H1 (cell line): ENCODE data around the gene PPP1CA. TPM values are rescaled to one million over a fixed set of nuclear protein-coding genes. Genes with fewer than 3 reads are reported as not detected.

Source experiments
- CTCF ChIA-PET: fragments of 300-600 bp; sonication (Branson Sonifier 250); formaldehyde crosslinking; loops from one replicate; lab custom pipeline; 2021; ENCODE audit not compliant: partially characterized antibody; lab: Charles Lee
- POLR2A ChIA-PET: fragments of 300-600 bp; sonication (Branson Sonifier 250); formaldehyde crosslinking; loops from one replicate; lab custom pipeline; 2021; ENCODE audit warnings: inconsistent platforms; ENCODE audit not compliant: partially characterized antibody; lab: Charles Lee
- DNase-seq, 2 experiments: peaks; one replicate each; pipeline versions ENCODE4 v3.0.0 to v3.0.0-alpha.2; 2010 to 2022; ENCODE audit warnings: low spot score in 2 of 2, low read depth in 1 of 2, mixed read lengths in 1 of 2
- FAIRE-seq: peaks from 2 replicates; lab custom pipeline; 2011; peaks lifted over from hg19 to GRCh38; lab: Jason Lieb, UNC
- H2AFZ ChIP-seq: 2 replicates; pipeline ENCODE4 v1.8.1; 2012; ENCODE audit warnings: low read length, inconsistent platforms
- H2AK5ac ChIP-seq: 2 replicates; pipeline ENCODE4 v1.6.1; 2013; ENCODE audit warnings: low read depth, low read length
- H2BK120ac ChIP-seq: replicated peaks from 2 replicates; pipeline ENCODE3; 2013; ENCODE audit warnings: low read depth, low read length, inconsistent platforms
- H2BK12ac ChIP-seq: 2 replicates; pipeline ENCODE4 v1.6.1; 2013; ENCODE audit warnings: low read depth, low read length
- H2BK15ac ChIP-seq: 2 replicates; pipeline ENCODE4 v1.6.1; 2013; ENCODE audit warnings: low read length
- H2BK20ac ChIP-seq: 2 replicates; pipeline ENCODE4 v1.6.1; 2013; ENCODE audit warnings: low read length
- H2BK5ac ChIP-seq: 2 replicates; pipeline ENCODE4 v1.6.1; 2013; ENCODE audit warnings: low read depth, low read length
- H3K14ac ChIP-seq: 2 replicates; pipeline ENCODE4 v1.6.1; 2013; ENCODE audit warnings: inconsistent platforms; ENCODE audit not compliant: insufficient read length
- H3K18ac ChIP-seq: 2 replicates; pipeline ENCODE4 v1.6.1; 2013; ENCODE audit warnings: low read length; ENCODE audit errors: extremely low read depth
- H3K23ac ChIP-seq: 2 replicates; pipeline ENCODE4 v1.6.1; 2013; ENCODE audit warnings: inconsistent platforms; ENCODE audit not compliant: insufficient read length
- H3K23me2 ChIP-seq: 2 replicates; pipeline ENCODE4 v1.6.1; 2013; ENCODE audit warnings: low read depth, low read length
- H3K27ac ChIP-seq: 2 replicates; pipeline ENCODE4 v1.6.1; 2011; ENCODE audit warnings: low read depth, low read length, inconsistent platforms
- H3K27me3 ChIP-seq, 4 experiments: replicated peaks in 1 of 4; 1 replicate in 1 of 4; 2 replicates in 3 of 4; pipeline versions ENCODE4 v1.6.1 to v1.8.1; 2011 to 2013; ENCODE audit warnings: low read length in 3 of 4, mild to moderate bottlenecking in 3 of 4, inconsistent platforms in 2 of 4, mixed read lengths in 2 of 4, moderate library complexity in 1 of 4; ENCODE audit not compliant: control insufficient read depth in 3 of 4, insufficient read depth in 3 of 4; ENCODE audit errors: extremely low read depth in 1 of 4
- H3K36me3 ChIP-seq, 4 experiments: 2 replicates each; pipeline versions ENCODE4 v1.6.1 to v1.8.1; 2011 to 2013; ENCODE audit warnings: mild to moderate bottlenecking in 4 of 4, low read length in 3 of 4, moderate library complexity in 2 of 4, control low read depth in 1 of 4, inconsistent platforms in 1 of 4; ENCODE audit not compliant: insufficient read depth in 4 of 4, control insufficient read depth in 2 of 4
- H3K4ac ChIP-seq: replicated peaks from 2 replicates; pipeline ENCODE3; 2013; ENCODE audit warnings: low read length, low read depth, mixed read lengths, inconsistent platforms; ENCODE audit not compliant: insufficient read length
- H3K4me1 ChIP-seq, 4 experiments: replicated peaks in 1 of 4; 1 replicate in 1 of 4; 2 replicates in 3 of 4; pipeline versions ENCODE4 v1.6.1 to v1.8.1; 2011 to 2013; ENCODE audit warnings: low read length in 3 of 4, inconsistent platforms in 2 of 4, mixed read lengths in 1 of 4; ENCODE audit not compliant: insufficient read depth in 4 of 4, control insufficient read depth in 3 of 4
- H3K4me2 ChIP-seq, 2 experiments: 2 replicates each; pipeline versions ENCODE4 v1.6.1 to v1.8.1; 2011 to 2013; ENCODE audit warnings: low read depth in 2 of 2, low read length in 2 of 2, control low read depth in 1 of 2, inconsistent platforms in 1 of 2, mild to moderate bottlenecking in 1 of 2; ENCODE audit not compliant: insufficient read depth in 1 of 2
- H3K4me3 ChIP-seq, 4 experiments: fragments of 200-600, 300-600 bp in 1 of 4; sonication (generic), shearing (Covaris generic), sonication (Bioruptor Twin) in 1 of 4; 2 replicates each; pipeline versions ENCODE4 v1.5.1 to v1.8.1; 2011 to 2016; ENCODE audit warnings: low read length in 4 of 4, low read depth in 3 of 4, control low read depth in 2 of 4, inconsistent platforms in 2 of 4, mild to moderate bottlenecking in 2 of 4, mixed read lengths in 1 of 4, moderate library complexity in 1 of 4; ENCODE audit not compliant: insufficient read depth in 2 of 4; ENCODE audit errors: extremely low read depth in 1 of 4
- H3K56ac ChIP-seq: replicated peaks from 2 replicates; pipeline ENCODE3; 2013; ENCODE audit warnings: low read depth, mild to moderate bottlenecking, mixed read lengths, low read length, inconsistent platforms; ENCODE audit not compliant: insufficient read length
- H3K79me1 ChIP-seq: 2 replicates; pipeline ENCODE4 v1.6.1; 2013; ENCODE audit warnings: low read depth, low read length, control low read depth
- H3K79me2 ChIP-seq, 2 experiments: 2 replicates each; pipeline versions ENCODE4 v1.6.1 to v1.8.1; 2012 to 2013; ENCODE audit warnings: low read length in 2 of 2, mild to moderate bottlenecking in 2 of 2, inconsistent platforms in 1 of 2; ENCODE audit not compliant: insufficient read depth in 2 of 2, control insufficient read depth in 1 of 2
- H3K9ac ChIP-seq, 4 experiments: replicated peaks in 1 of 4; 1 replicate in 1 of 4; 2 replicates in 3 of 4; pipeline versions ENCODE4 v1.6.1 to v1.8.1; 2011 to 2013; ENCODE audit warnings: low read depth in 3 of 4, low read length in 3 of 4, control low read depth in 2 of 4, mild to moderate bottlenecking in 2 of 4, moderate library complexity in 2 of 4, inconsistent platforms in 1 of 4; ENCODE audit errors: extremely low read depth in 1 of 4
- H3K9me3 ChIP-seq, 2 experiments: 2 replicates each; pipeline versions ENCODE4 v1.6.1 to v1.8.1; 2012 to 2013; ENCODE audit warnings: mild to moderate bottlenecking in 2 of 2, moderate library complexity in 2 of 2, control low read depth in 1 of 2, inconsistent platforms in 1 of 2, low read depth in 1 of 2, low read length in 1 of 2, mixed read lengths in 1 of 2; ENCODE audit not compliant: insufficient read depth in 2 of 2
- H4K20me1 ChIP-seq, 2 experiments: replicated peaks in 1 of 2; 2 replicates each; pipeline versions ENCODE3 to v1.8.1; 2011 to 2013; ENCODE audit warnings: inconsistent platforms in 2 of 2, low read length in 2 of 2, mild to moderate bottlenecking in 1 of 2; ENCODE audit not compliant: insufficient read depth in 2 of 2, control insufficient read depth in 1 of 2
- H4K5ac ChIP-seq: 2 replicates; pipeline ENCODE4 v1.6.1; 2013; ENCODE audit warnings: low read length, low read depth, mixed read lengths, inconsistent platforms; ENCODE audit not compliant: insufficient read length
- H4K8ac ChIP-seq: 2 replicates; pipeline ENCODE4 v1.8.0; 2013; ENCODE audit warnings: mild to moderate bottlenecking, moderate library complexity, low read length, inconsistent platforms; ENCODE audit not compliant: insufficient read depth; ENCODE audit errors: extremely low read depth
- H4K91ac ChIP-seq: replicated peaks from 2 replicates; pipeline ENCODE3; 2013; ENCODE audit warnings: low read length, mixed read lengths, inconsistent platforms; ENCODE audit not compliant: insufficient read length
- BACH1 ChIP-seq: IDR thresholded peaks from 2 replicates; pipeline ENCODE4 v1.6.1; 2012; ENCODE audit warnings: low read length, improper control_type of control experiment
- BRCA1 ChIP-seq: IDR thresholded peaks from 2 replicates; pipeline ENCODE4 v1.6.1; 2012; ENCODE audit warnings: low read depth, low read length, improper control_type of control experiment
- CHD1 ChIP-seq: IDR thresholded peaks from 2 replicates; pipeline ENCODE4 v1.6.1; 2012; ENCODE audit warnings: low read depth, low read length, improper control_type of control experiment
- KDM1A ChIP-seq: fragments of 200-600, 300-600 bp; sonication (generic); IDR thresholded peaks from 2 replicates; pipeline ENCODE4 v1.7.1; 2016; ENCODE audit warnings: mild to moderate bottlenecking, low read length, borderline replicate concordance
- KDM5A ChIP-seq: fragments of 200-600 bp; IDR thresholded peaks from 2 replicates; pipeline ENCODE4 v1.7.1; 2012; ENCODE audit warnings: mild to moderate bottlenecking, low read length, inconsistent platforms, mixed read lengths
- SP2 ChIP-seq: IDR thresholded peaks from 2 replicates; pipeline ENCODE4 v1.6.1; 2012; ENCODE audit warnings: mild to moderate bottlenecking, low read length, inconsistent platforms
- TAF1 ChIP-seq: IDR thresholded peaks from 2 replicates; pipeline ENCODE4 v1.6.1; 2011; ENCODE audit warnings: mild to moderate bottlenecking, low read depth, low read length
- TAF7 ChIP-seq: optimal IDR thresholded peaks from 2 replicates; pipeline ENCODE3; 2011; ENCODE audit warnings: low read depth, mild to moderate bottlenecking, inconsistent platforms, low read length, moderate library complexity, borderline replicate concordance
- YY1 ChIP-seq: IDR thresholded peaks from 2 replicates; pipeline ENCODE4 v1.6.1; 2011; ENCODE audit warnings: low read depth, mild to moderate bottlenecking, low read length
- WGBS, 2 experiments: shearing (Covaris generic) in 1 of 2; methylation state at CpG; one replicate each; pipeline versions ENCODE4 v1.1.6 to v1.1.7; 2013 to 2015; ENCODE audit warnings: low lambda C conversion rate in 2 of 2, mixed read lengths in 2 of 2, inconsistent platforms in 1 of 2, low coverage in 1 of 2, missing lambda C conversion rate in 1 of 2; ENCODE audit not compliant: insufficient replicate concordance in 2 of 2, insufficient coverage in 1 of 2, insufficient read length in 1 of 2; ENCODE audit errors: extremely low coverage in 1 of 2, missing lambda C conversion rate in 1 of 2; 5-methylcytosine and 5-hydroxymethylcytosine counted together
- polyA plus RNA-seq, 7 experiments: library from polyadenylated mRNA; depleted of rRNA in 3 of 7; stranded (reverse) in 5 of 7; unstranded in 2 of 7; fragments of >200 nt in 5 of 7; fragments of 200-250 nt in 2 of 7; gene quantifications; 1 replicate in 5 of 7; 2 replicates in 1 of 7; 4 replicates in 1 of 7; pipeline versions ENCODE4 v1.2.1 to v1.2.3, GENCODE V29; 2011 to 2013; ENCODE audit warnings: missing spikeins in 2 of 7, mixed read lengths in 2 of 7
- total RNA-seq: library from RNA; stranded (reverse); fragmentation: NEBNext Ultra II Directional; extraction: Animal tissue kit (Norgen Biotek cat#: 25700); gene quantifications from 2 replicates; pipeline ENCODE4 v1.2.1, GENCODE V29; 2021
- TF ChIP-seq, protein P1 (sequence below): IDR thresholded peaks from 2 replicates; pipeline ENCODE4 v1.6.1; 2011; ENCODE audit warnings: low read length, improper control_type of control experiment

PPP1CA gene
- total and polyA plus RNA-seq, 2 of the 8 experiments (the other 6 are each of a cell fraction or from before 2014, with no cell fraction given) = 198 to 359 TPM

DNA sequence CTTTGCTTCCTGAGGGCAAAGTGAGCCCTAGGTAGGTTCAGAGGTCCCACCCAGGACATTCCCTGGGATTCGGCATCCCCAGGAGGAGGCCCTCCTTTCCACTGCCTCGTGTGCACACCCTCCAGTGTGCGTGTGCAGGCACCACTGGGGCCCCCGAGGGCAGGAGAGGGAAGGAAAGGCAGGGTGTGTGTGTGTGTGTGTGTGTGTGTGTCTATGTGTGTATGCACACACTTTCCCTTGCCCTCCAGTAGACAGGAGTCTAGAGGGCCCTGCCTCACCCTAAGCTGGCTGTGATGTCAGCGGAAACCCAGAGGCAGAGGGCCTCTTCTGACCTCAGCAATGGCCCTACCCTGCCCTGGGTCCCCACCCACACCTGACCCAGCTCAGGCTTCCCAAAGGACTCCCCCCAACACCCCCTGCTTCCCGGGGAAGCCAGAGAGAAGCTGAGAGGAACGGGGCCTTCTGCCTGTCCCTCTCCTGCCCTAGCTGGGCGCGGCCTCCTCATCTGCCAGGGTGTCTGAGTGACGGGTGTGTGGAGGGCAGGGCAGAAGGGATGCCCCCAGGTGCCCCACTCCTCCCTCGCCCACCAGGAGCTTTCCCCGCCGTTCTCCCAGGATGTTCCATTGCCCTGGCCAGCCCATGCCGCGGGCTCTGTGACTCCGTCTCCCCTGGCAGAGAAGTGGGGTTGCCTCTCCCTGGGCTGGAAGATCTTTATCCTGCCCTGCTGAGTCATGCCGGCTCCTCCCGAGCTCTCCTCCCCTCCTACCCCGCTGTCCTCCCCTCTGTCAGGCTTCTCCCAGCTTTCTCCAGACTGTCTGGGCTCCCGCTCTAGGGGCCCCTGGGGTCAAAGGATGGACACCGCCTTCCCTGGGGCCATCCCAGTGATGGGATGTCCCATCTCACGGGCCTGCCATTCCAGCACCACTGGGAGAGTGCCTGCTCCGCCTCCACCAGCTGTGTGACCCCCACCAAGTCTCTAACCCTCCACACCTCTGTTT is 22.3 kb downstream of the PPP1CA start:
- no peak overlapping the region for H2BK120ac ChIP-seq
- no peaks in the 10 kb centered on the region for H3K79me2 ChIP-seq
- no peak overlapping the region for H3K14ac ChIP-seq
- H2BK15ac ChIP-seq = no peak overlapping the region
- H2AK5ac ChIP-seq = 0 out of 2 replicates have a peak overlapping the region, but pooled peaks have one; percentile 24
- no peaks in the 10 kb centered on the region for H3K36me3 ChIP-seq
- ChIA-PET POLR2A (interaction anchor here (0.6 to 3.1 kb wide), 5 partner anchors 8 to 1028 kb away, joined by 3 to 6 read pairs (median 3); no protein-coding TSS in a partner anchor), CTCF (interaction anchor here (0.6 to 34.8 kb wide), 14 partner anchors 8 to 117 kb away, joined by 3 to 1305 read pairs (median 7); partner anchors contain the start of genes POLD4, PPP1CA, RAD9A and TBC1D10C)
- peaks cover 11% of the 10 kb centered on the region; the same call in 1 of the 2 replicates for H3K23me2 ChIP-seq
- H3K9ac ChIP-seq = no peak overlapping the region
- H3K9me3 ChIP-seq = no peaks in the 10 kb centered on the region
- H3K56ac ChIP-seq = no peak overlapping the region
- H4K20me1 ChIP-seq = peaks cover 2% of the 10 kb centered on the region in 2 experiments
- peak overlapping the region; percentile 27 for H4K91ac ChIP-seq
- no peak overlapping the region for H3K4ac ChIP-seq
- H3K4me3 ChIP-seq = no peak overlapping the region; a peak in 1 of 8 replicates
- no peaks in the 10 kb centered on the region for H3K79me1 ChIP-seq
- H3K27ac ChIP-seq = no peak overlapping the region
- H3K4me2 ChIP-seq = no peak overlapping the region
- H2AFZ ChIP-seq = no peak overlapping the region
- no peak overlapping the region for H4K8ac ChIP-seq
- 0 out of 2 replicates have a peak overlapping the region, but pooled peaks have one; percentile 18 for H2BK20ac ChIP-seq
- H3K18ac ChIP-seq = peak overlapping the region; percentile 56
- 80% methylated on average over 22 of the region's 23 CpGs; no CpG with 5 or more reads in 1 of the 2 experiments for WGBS, 2 experiments
- FAIRE-seq (no peak), DNase-seq (no peak)
- H2BK12ac ChIP-seq = peak overlapping the region; percentile 39; the same call in 1 of the 2 replicates
- no peak overlapping the region for H3K23ac ChIP-seq
- H2BK5ac ChIP-seq = 0 out of 2 replicates have a peak overlapping the region, but pooled peaks have one; percentile 16
- H3K4me1 ChIP-seq = peaks cover 0 to 28% (median 21%) of the 10 kb centered on the region in 4 experiments; a peak in 6 of 7 replicates
- H4K5ac ChIP-seq = no peak overlapping the region
- H3K27me3 ChIP-seq = peaks cover 7 to 37% (median 33%) of the 10 kb centered on the region in 4 experiments
- TF ChIP-seq YY1 (no peak), TAF7 (no peak), BRCA1 (no peak), TAF1 (no peak), BACH1 (no peak), KDM5A (no peak), SP2 (no peak), KDM1A (no peak), CHD1 (no peak)
- TF ChIP-seq, protein P1, sequence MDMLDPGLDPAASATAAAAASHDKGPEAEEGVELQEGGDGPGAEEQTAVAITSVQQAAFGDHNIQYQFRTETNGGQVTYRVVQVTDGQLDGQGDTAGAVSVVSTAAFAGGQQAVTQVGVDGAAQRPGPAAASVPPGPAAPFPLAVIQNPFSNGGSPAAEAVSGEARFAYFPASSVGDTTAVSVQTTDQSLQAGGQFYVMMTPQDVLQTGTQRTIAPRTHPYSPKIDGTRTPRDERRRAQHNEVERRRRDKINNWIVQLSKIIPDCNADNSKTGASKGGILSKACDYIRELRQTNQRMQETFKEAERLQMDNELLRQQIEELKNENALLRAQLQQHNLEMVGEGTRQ = no peak
